GM18861 (cell line): ENCODE measurements around the gene IQCH.
"Not testable (repeated sequence)": the region's sequence is repeated elsewhere in the genome, so short reads cannot be mapped to it uniquely, and the experiment has no call there.

Source experiments
- ATAC-seq: cut with Tn5 transposase; IDR thresholded peaks from one replicate; pipeline ENCODE4 v1.9.1; 2021; ENCODE audit not compliant: unreplicated experiment

Gene IQCH

DNA sequence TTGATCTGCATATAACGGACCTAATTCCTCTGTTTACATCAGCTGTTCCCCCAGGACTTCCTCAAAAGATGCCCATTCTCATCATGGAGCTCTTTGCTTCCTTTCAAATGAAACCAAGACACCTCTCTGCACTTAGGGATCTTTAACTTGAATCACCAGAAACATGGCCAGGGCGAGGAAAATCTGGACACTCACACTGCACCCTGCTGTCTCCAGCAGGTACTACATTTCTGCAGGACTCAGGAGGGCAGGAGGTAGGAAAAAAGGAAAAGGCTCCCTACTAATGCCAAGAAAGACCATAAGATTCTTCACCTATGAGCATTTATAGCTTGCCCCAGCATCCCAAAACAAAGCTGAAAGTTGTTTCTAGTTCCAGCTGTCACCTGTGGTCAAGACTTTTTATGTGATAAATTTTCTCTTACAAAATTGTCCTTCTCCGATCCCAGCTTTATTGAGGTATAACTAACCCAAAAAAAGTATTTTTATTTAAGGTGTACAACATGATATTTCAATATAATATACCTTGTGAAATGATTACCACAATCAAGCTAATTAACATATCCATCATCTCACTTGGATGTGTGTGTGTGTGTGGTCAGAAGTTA, 179.0 kb downstream of the IQCH start:
- ATAC-seq: no peak

DNA sequence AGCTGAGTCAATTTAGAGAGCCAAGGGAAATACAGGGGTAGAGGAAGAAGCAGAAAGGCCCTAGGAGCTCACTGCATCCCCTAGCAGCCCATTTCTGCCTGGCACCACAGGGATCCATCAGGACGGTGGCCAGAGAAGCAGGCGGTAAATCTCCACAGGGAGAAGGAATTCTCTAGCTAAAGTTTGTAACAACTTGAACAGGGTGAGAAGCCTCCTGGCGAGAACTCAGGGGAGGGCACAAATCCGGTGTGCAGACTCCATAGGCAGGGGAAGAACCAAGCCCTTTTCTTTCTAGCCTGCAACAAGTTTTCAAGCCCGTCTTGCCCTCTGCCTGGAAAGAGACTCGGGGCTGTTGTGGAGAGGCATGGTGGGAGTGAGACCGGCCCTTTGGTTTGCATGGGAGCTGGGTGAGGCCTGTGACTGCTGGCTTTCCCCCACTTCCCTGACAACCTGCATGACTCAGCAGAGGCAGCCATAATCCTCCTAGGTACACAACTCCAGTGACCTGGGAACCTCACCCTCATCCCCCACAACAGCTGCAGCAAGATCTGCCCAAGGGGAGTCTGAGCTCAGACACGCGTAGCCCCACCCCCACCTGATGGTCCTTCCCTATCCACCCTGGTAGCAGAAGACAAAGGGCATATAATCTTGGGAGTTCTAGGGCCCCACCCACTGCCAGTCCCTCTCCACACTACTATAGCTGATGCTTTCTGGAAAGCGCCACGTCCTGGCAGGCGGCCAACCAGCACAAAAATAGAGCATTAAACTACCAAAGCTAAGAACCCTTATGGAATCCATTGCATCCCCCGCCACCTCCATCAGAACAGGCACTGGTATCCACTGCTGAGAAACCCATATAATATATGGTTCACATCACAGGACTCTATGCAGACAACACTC, 182.0 kb downstream of the IQCH start:
- ATAC-seq: not testable (repeated sequence)

DNA sequence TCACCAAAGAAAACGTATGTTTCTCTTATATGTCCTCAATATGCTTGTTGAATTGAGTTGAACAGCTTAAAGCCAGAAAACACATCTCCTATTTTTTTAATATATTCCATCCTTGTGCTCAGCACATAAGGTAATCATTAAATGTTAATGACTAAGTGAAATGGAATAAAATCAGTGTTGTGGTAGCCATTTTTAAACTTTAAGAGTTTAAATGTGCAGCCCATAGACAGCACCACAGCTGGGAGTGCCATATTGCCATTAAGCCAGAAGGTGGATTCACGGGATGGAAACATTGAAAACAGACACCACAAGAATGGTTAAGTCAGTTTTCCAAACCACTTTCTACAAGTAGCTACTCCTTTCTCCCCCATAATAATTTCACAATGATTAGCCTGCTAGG, 189.5 kb downstream of the IQCH start:
- ATAC-seq: no peak

DNA sequence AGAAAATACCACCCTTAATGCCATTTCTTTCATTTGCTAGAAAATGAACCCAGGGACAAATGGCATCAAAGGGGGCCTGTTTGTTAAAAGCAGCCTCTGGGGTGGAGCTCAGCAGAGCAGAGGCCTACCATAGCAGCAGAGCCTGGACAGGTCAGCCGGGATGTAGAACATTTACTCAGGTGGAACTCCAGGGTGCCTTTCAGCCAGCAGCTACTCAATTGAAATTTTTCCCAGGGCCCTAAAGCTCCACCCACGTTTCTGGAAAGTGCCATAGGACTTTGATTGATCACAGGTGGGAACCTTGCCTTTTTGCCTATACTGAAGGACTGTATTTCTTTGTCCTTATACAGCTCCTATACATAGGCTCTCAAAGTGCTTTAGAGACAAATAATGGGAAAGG, 191.9 kb downstream of the IQCH start:
- ATAC-seq: no peak

DNA sequence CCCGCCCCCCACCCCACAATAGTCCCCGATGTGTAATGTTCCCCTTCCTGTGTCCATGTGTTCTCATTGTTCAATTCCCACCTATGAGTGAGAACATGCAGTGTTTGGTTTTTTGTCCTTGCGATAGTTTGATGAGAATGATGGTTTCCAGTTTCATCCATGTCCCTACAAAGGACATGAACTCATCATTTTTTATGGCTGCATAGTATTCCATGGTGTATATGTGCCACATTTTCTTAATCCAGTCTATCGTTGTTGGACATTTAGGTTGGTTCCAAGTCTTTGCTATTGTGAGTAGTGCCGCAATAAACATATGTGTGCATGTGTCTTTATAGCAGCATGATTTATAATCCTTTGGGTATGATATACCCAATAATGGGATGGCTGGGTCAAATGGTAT, 193.8 kb downstream of the IQCH start:
- not testable (repeated sequence) for ATAC-seq

DNA sequence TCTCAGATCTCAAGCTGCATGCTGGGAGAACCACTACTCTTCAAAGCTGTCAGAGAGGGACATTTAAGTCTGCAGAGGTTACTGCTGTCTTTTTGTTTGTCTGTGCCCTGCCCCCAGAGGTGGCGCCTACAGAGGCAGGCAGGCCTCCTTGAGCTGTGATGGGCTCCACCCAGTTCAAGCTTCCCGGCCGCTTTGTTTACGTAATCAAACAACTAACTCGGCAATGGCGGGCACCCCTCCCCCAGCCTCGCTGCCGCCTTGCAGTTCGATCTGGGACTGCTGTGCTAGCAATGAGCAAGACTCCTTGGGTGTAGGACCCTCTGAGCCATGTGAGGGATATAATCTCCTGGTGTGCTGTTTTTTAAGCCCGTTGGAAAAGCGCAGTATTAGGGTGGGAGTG, 199.1 kb downstream of the IQCH start:
- ATAC-seq: not testable (repeated sequence)

DNA sequence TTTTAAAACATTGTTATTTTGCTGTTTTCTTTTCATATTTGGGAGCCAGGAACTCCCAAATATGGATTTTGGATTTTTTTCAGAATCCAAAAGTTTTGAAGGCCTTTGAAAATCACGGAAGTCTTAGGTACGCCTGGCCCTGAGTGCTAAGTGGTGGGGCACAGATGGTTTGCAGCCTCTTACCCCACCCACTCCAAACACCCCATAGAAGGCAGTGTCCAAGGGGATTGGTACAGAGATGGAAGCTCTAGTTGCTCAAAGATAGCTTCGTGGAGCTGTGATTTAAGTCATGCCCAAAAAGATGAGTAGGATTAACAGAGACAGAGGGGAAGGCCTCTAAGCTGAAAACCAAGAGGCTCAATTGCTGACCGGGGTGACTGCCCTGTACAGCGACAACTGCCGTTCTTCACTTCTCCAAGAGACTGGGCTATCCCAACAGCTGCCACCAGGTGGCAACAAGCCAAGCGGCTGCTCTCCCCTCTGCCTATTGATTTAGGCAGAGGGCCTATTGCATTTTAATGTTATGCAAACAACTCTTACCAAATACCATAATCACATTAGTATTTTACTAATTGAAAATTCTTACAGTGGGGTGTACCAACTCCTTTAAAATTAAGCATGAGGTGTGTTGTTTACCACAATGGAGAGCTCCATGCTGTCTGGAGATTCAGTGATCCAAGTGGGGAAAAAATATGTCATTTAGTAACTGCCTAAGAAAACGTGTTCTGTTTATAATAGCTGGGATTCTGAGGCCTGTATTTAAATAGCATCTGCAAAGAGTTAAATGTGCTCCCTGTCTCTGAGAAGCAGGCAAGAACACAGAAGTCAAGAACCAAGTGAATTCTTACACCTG, 202.3 kb downstream of the IQCH start:
- ATAC-seq: no peak

DNA sequence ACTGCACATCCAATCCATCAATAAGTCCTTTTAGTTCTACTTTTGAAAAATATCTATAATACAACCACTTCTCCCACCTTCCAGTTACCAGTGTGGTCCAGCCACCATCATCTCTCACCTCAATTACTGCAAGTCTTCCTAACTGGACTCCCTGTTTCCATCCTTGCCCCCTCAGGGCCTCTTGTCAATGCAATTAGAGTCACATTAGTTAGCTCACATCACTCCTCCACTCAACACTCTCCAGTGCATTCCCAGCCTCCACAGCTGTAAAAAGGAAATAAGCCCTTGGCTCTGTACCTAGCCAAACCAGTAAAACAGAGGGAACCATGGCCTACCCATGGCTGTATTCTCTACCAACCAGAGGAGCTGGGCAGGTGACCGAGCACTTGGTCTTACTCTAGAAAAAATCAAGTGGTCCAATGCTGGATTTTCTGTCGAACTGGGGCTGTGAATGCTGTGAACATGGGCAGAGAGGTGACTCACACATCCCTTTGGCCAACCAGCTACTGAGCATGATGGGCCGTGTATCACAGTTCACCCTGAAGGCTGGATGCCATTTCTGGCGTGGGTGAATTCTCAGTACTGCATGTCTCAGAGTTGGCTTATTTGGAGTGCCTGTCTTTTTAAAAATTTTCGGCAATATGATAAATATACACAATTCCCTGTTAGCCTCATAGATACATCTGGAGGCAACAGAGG, 203.9 kb downstream of the IQCH start:
- ATAC-seq: no peak

DNA sequence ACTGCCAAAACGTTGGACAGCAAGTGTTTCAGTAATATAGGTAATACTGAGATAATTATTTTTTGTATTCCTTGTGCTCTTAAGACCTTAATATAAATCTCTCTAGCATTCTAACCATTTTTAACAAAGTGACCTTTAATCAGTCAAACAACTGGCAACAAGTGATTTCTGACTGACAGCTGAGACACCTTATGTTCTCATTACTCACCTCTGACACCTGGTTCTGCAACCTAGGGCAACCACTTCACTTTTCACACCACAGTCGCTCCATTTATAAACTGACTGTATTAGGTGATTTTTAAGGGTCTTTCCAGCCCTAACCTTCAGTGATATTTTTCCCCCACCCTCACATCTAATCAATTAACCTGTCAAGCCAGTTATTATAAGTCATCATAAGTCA, 205.9 kb downstream of the IQCH start:
- ATAC-seq: no peak

DNA sequence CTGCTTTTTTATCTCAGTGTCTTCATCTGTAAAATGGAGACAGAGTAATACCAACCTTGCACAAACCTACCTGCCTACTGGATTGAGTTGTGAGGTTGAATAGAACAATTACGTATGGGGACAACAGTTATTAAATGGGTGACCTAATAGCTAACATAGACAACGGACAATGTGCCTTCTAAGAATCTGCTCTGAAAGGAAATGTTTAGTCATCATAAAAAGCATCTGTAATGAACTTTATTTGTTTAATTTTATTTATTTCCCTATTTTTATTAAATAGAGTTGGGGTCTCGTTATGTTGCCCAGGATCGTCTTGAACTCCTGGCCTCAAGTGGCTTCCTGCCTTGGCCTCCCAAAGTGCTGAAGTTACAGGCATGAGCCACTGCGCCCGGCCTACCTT, 207.1 kb downstream of the IQCH start:
- no peak for ATAC-seq

DNA sequence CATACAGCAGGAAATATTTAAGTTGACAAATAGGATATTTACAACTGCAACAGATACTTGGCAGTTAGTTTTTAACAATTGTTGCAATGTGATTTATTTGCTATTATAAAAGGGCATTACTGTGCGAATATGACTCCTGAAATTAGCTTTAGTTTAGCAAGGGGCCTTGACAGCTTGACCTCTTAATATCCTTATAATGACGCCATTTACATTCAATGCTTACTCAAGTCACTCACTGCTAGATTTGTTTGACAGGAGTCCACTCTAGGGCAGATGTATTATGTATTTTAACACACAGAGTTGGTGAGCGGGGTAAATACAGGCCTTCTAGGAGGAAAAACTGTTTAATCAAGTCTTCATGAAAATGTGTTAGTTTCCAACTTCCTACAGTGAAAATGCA, 208.3 kb downstream of the IQCH start:
- ATAC-seq: no peak

DNA sequence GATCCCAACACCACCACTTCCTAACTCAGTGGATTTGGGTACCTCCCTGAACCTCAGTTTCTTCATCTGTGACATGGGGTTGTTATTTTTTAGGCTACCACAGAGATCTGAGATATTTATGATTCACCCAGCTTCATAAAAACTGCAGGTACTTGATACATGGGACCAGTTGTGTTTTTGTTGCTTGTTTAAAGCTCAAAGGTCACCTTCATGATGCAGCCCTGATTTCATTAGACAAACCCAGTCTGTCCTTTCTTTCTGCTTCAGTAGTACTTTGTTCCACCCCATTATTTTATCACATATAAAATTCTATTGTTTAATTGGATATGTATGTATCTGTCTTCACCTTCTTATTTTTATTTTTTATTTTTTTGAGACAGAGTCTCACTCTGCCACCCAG, 208.9 kb downstream of the IQCH start:
- no peak for ATAC-seq

DNA sequence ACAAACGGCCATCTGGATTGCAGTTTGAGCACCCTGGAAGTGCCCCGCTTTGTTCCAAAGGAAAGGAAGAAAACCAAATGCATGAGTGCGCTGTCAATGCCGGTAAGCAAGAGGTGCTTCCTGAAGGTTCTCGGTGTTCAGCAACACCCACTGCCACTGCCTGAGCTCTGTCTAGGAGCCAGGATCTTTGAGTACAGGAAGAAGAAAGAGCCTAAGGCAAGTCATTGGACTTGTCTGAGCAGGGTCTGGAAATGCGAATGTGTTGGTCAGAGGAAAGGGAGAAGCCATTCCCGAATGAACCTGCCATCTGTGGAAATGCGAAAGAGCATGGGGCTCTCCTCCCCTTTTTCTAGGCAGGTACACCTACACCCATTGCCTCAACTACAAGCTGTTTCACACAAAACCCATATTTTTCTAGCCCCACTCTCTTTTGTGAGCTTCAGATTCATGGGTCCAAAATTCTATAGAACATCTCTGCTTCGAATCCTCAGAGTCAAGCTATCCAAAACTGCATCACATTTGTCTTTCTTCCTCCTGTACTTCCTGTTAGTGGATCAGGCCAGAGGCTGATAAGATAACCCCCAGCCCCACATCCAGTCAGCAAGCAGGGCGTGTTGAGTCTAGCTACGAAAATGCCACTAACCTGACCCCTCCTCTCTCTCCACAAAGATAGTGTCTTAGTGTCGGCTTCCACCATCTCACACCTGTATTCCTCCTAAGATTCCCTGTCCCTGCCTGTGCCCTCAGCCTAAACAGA, 210.8 kb downstream of the IQCH start:
- no peak for ATAC-seq

DNA sequence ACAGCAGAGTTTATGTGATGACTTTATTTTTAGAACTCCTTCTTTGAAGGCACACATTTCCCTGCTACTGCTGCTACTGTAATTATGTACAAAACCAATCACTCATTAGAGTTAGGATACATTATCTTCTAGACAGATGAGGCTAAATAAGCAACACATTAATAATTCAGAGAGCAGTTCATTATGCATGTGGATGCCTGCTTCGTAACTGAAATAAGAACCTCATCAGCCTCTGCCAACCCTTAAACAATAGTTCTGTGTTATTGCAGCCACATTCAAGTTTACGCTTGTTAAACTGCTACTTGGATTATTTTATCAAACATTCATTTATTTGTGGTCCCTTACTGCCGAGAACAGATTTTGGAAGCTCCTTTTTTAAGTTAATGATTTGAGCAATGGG, 213.8 kb downstream of the IQCH start:
- ATAC-seq: no peak

DNA sequence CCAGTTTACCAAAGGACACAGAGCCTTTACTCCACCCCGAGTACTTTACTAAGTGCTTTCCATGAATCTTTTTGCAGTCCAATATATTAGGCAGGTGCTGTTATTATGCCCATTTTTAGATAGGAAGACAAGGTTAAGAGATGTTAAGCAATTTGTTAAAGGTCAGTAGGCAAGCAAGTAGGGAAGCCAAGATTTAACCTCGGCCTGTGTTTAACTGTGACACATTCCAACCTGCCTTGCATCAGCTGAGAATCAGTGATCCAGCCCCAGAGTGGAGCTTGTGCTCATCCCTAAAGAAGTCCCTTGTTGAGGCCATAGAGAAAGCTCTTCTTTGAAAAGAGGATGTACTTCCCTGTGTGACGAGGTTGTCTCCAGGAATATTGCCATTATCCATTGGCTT, 215.1 kb downstream of the IQCH start:
- ATAC-seq: no peak

DNA sequence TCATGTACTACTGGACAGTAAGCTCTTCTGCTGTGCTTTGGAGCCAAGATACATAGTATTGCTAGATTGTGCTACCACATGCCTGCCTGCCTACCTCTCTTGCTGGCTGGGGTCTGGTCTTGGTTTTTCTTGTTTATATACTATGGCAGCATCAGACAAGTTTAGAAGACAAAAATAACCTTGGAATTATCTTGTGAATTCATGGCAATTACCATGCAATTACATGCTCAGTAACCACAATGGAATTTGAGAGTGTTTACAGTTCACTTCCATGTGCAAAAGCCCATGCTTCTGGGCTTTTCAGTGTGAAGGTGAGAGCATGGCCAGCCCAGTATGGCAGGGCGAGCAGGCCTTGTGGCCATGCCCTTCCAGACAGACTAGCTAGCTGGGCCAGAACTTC, 218.4 kb downstream of the IQCH start:
- no peak for ATAC-seq

DNA sequence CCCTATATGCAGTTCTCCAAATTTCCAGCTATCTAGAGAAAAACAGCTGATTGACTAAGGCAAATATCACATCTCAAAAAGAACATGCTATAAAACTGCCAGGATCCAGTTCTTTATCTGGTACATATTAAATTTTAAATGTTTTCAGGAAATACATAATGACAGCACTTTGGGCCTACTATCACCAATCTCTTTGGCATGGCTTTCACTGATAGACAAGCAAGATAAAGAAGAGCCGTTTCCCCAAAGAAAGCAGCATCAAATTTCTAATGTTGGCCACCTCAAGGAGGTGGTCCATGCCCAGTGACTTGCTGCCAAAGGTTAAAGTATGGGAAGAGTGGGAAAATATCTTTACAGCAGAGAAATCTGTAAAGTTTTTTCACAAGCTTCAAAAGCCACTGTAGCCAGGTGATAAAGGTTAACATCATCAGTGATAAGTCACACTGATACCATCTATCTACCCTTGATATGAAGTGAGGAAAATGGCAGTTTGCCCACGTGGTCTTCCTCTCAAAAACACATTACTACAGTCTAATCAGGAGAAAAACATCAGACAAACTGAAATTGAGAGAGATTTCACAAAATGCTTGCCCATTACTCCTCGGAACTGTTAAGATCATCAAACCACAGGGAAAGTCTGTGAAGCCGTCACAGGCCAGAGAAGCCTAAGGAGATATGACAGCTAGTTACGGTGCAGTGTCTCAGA, 220.0 kb downstream of the IQCH start:
- no peak for ATAC-seq

DNA sequence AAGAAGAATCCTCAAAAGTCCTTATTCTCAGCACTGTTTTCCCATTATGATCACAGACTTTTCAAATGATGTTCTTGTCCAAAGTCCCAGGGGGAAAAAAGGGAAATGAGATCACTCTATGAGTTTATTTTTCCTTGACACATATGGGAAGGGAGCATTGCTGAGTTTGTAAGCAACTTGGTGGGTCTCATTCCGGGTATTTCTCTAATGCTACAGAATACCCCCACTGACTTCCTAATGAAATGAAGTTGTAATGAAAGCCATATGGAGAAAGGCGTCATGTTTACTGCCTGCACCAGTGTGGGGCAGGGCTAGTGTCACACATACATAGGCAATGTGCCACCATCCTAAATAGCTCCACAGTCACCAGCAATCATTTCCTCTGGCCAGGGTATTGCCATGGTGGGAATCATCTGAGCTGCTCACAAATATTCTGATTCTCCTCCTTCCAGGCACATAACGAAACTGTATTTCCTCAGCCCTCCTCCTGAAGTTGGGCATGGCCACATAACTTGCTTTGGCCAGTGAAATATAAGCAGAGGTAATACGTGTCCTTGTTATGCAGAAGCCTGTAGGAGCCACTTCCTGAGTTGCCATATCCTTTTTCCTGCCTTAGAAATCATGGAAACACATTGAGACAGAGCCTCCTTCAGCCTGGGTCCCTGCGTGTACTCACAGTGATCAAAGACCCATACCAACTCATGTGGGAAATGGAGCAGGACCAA, 225.4 kb downstream of the IQCH start:
- no peak for ATAC-seq

DNA sequence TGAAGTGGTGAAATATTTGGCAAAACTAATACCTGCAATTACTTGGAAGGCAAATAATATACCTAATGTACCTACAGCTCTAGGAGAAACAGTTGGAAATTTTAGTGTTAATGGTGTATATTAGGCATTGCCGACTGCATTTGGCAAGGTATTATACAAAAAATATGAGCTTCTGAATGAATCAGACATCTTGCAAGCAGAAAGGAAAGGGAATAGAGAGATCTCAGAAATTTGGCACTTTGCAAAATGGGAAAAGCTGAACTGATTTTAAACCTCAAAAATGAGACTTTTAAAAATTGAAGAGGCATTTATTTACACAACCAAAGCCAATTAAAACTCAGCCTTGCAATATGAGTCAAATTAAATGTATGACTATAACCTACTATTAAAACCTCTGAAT, 226.2 kb downstream of the IQCH start:
- no peak for ATAC-seq
